ENCODE measurements around the gene CPNE5. TPM values are rescaled to one million over a fixed set of nuclear protein-coding genes. Genes with fewer than 3 reads are reported as not detected.

Gene CPNE5
- total RNA-seq, 1 donor from 2014 or later: 59.1 TPM

DNA sequence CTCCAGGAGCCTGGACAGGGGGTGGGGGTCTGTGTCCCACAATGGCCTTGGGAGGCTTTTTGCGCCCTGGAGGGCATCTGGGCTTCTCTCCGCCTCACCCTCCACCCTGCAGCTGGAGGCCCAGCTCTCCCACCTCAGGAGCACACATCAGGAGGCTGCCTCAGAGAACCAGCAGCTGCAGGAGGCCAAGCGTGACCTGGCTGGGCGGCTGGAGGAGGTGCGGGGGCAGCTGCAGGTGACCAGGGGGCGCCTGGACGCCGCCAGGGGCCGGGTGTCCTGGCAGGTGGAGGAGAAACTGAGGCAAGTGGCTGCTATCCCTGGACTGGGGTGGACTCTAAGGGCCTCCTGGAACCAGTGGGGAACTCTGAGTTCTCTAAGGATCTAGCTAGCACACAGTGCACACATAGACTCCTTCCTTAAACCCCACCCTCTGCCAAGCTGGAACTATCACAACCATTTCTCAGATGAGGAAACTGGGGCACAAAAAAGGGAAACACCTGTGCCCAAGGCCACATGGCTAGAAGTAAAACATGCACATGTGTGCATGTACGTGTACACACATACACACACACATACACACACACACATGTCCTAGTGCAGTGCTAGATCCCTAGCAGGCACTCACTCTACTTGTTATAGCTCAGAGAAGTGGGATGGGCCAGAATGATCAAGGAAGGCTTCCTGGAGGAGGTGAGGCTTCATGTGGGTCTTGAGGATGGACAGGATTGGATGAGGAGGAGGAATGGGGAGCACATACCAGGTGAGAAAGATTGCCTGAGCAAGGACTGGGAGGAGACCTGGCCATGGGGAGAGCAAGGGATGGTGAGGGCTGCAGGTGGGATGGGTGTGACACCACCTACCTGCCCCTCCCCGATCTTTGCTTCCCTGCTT lies 118.7 kb downstream of the CPNE5 start:
- no peak for ATAC-seq (ENCODE audit: low read depth)
- CTCF ChIA-PET: interaction anchor here (0.9 to 1.4 kb wide), 2 partner anchors 105 to 106 kb away, joined by 3 read pairs; no protein-coding TSS in a partner anchor
- Mint-ChIP-seq H3K27me3 (no peaks in the 10 kb centered on the region), H3K36me3 (ENCODE audit: low read depth) (no peaks in the 10 kb centered on the region), H3K4me1 (peaks cover 29% of the 10 kb centered on the region), H3K27ac (no peak overlapping the region), H3K9me3 (no peaks in the 10 kb centered on the region), H3K4me3 (no peak overlapping the region)
- TF ChIP-seq, protein P1, sequence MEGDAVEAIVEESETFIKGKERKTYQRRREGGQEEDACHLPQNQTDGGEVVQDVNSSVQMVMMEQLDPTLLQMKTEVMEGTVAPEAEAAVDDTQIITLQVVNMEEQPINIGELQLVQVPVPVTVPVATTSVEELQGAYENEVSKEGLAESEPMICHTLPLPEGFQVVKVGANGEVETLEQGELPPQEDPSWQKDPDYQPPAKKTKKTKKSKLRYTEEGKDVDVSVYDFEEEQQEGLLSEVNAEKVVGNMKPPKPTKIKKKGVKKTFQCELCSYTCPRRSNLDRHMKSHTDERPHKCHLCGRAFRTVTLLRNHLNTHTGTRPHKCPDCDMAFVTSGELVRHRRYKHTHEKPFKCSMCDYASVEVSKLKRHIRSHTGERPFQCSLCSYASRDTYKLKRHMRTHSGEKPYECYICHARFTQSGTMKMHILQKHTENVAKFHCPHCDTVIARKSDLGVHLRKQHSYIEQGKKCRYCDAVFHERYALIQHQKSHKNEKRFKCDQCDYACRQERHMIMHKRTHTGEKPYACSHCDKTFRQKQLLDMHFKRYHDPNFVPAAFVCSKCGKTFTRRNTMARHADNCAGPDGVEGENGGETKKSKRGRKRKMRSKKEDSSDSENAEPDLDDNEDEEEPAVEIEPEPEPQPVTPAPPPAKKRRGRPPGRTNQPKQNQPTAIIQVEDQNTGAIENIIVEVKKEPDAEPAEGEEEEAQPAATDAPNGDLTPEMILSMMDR (IDR thresholded peaks at IDR 0.05): no peak
- DNase-seq: no peak
- POLR2A ChIA-PET: interaction anchor here (0.6 to 1.6 kb wide), 8 partner anchors 13 to 407 kb away, joined by 3 to 7 read pairs (median 4); partner anchors contain the start of genes CDKN1A and PPIL1
- intact Hi-C loops (cut with micrococcal nuclease): no loop called here

DNA sequence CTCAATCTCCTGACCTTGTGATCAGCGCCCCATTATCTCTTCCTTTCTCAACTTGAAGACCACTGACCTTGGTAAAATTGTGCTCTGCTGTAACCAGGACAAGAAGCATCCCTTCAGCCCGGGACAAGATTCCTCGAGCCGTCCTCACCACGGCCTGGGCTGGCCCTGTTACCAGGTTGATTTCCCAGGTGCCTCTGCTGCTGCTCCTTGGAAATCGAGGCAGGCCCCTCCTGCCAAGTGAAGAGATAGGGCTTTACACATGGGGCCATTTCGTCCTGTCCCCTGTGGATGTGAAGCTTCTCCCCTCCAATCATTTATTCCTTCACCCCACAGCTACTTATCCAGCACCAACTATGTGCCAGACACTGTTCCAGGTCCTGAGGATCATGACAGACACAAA lies 120.1 kb downstream of the CPNE5 start:
- ATAC-seq (ENCODE audit: low read depth) (no peak), DNase-seq (no peak)
- peaks cover 15% of the 10 kb centered on the region for H3K4me1 Mint-ChIP-seq
- ChIA-PET CTCF (no interaction called here), POLR2A (no interaction called here)
- H3K4me3 Mint-ChIP-seq: peak overlapping the region; percentile 3
- H3K9me3 Mint-ChIP-seq: no peaks in the 10 kb centered on the region
- H3K27me3 Mint-ChIP-seq: no peaks in the 10 kb centered on the region
- intact Hi-C loops (cut with micrococcal nuclease): no loop called here
- no peak overlapping the region for H3K27ac Mint-ChIP-seq
- H3K36me3 Mint-ChIP-seq (ENCODE audit: low read depth): no peaks in the 10 kb centered on the region
- TF ChIP-seq, protein P1 (IDR thresholded peaks at IDR 0.05): no peak

DNA sequence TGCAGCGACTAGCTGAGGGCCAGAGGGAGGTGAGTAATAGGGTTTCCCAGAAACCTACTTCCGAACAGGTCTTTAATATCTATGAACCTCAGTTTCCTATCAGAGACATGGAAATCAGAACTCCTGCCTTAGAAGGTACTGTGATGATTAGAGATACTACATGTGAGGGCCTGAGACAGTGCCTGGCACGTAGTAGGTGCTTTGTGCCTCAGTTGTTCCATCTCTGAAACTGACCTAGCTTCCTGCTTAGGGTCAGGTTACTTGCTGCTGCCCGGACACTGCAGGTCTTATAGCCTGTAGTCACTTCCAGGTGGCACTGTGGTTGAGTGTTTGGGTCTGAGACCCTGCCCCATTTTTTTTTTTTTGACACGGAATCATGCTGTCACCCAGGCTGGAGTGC lies 120.7 kb downstream of the CPNE5 start:
- H3K27me3 Mint-ChIP-seq: no peaks in the 10 kb centered on the region
- DNase-seq: no peak
- TF ChIP-seq, protein P1 (IDR thresholded peaks at IDR 0.05): no peak
- H3K27ac Mint-ChIP-seq: no peak overlapping the region
- intact Hi-C loops (cut with micrococcal nuclease): no loop called here
- no peaks in the 10 kb centered on the region for H3K9me3 Mint-ChIP-seq
- ChIA-PET CTCF (no interaction called here), POLR2A (no interaction called here)
- no peak for ATAC-seq (ENCODE audit: low read depth)
- H3K4me3 Mint-ChIP-seq: no peak overlapping the region
- H3K36me3 Mint-ChIP-seq (ENCODE audit: low read depth): no peaks in the 10 kb centered on the region
- peaks cover 15% of the 10 kb centered on the region for H3K4me1 Mint-ChIP-seq

DNA sequence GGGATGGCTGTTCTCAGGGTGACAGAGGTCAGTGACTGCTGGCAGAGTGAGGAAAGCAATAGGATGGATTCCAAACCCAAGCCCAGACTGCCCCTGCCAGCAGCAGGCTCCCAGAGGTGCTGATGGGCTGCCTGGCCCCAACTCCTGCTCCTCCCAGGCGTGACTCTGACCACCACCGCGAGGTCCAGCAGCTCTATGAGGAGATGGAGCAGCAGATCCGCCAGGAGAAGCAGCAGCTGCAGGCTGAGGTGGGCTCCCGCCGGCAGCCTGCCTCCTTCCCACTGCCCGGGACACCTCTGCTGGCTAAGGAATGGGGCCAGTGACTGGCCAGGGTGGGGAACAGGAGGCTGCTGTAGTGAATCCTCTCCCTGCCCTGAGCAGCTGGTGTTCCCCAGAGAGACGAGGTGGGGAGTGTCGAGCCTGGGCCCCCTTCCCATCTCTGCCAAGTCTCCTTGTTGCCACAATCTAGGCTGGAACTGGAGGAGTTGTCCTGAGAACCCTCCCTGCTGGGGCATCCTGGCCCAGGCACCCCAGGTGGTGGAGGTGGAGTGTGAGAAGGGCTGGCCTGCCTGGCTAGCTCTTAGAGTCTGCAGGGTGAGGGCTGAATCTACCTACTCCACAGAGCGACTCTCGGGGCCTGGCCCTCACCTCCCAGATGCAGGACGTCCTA lies 121.2 kb downstream of the CPNE5 start:
- ChIA-PET CTCF (no interaction called here), POLR2A (no interaction called here)
- Mint-ChIP-seq H3K27ac (no peak overlapping the region), H3K9me3 (no peaks in the 10 kb centered on the region), H3K4me3 (no peak overlapping the region), H3K27me3 (no peaks in the 10 kb centered on the region), H3K36me3 (ENCODE audit: low read depth) (no peaks in the 10 kb centered on the region), H3K4me1 (peaks cover 15% of the 10 kb centered on the region)
- TF ChIP-seq, protein P1 (IDR thresholded peaks at IDR 0.05): no peak
- intact Hi-C loops (cut with micrococcal nuclease): no loop called here
- no peak for ATAC-seq (ENCODE audit: low read depth)
- no peak for DNase-seq

DNA sequence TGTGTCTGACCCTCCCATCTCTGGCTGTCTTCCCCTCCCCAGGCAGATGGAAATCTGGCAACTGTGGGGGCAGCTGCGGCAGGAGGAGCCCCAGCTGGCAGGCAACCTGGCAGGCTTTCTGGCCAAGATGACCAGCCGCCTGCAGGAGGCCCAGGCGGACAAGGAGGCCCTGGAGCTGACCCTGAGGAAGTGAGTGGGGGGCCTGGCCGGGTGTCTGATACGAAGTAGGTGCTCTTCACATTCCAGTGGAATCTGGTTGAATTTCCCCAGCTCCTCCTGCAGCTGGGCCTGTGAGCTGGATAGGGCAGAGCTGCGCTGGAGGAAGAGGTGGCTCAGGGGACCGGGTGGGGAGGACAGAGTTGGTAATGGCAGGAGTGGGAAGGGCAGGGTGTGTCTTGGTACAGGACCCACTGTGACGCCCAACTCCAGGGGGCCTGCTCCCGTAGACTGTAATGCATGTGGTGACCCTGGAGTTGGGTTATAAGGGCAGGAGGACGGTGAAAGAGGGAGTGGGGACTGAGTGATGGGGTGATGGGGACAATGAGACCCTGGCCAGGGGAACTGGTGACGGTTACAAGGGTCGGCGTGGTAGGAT lies 121.9 kb downstream of the CPNE5 start:
- no peaks in the 10 kb centered on the region for H3K9me3 Mint-ChIP-seq
- DNase-seq: no peak
- ATAC-seq (ENCODE audit: low read depth): no peak
- CTCF ChIA-PET: no interaction called here
- TF ChIP-seq, protein P1 (IDR thresholded peaks at IDR 0.05): no peak
- POLR2A ChIA-PET: no interaction called here
- H3K27ac Mint-ChIP-seq: no peak overlapping the region
- H3K4me3 Mint-ChIP-seq: no peak overlapping the region
- no peaks in the 10 kb centered on the region for H3K27me3 Mint-ChIP-seq
- H3K4me1 Mint-ChIP-seq: peaks cover 15% of the 10 kb centered on the region
- intact Hi-C loops (cut with micrococcal nuclease): no loop called here
- H3K36me3 Mint-ChIP-seq (ENCODE audit: low read depth): no peaks in the 10 kb centered on the region

All from activated B cell treated with CpG ODN at 0.5 μM for 24 hours (primary cell).